ENCODE results near the gene EDDM13. TPM values are rescaled to one million over a fixed set of nuclear protein-coding genes. Genes with fewer than 3 reads are reported as not detected.

Gene EDDM13
- total RNA-seq, 4 donors from 2014 or later, result 6.0 to 25.8 (median 11.4) TPM

DNA sequence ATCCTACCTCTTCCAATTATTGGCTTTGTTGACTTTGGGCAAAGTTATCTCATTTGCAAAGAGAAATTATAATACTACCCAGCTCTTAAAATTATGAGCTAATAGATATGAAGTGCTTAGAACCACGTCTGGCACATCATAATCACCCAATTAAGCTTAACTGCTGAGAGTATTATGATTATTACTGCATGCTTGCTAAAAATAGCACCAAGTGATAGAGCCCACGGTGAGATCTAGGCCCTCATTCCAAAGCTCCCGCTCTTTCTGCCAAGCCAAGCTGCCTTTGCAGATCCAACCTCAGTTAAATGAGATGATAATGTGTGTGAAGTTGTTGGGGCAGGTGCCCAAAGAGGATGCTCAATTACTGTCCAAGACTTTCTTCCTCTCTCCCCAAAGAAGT, 6.5 kb upstream of the EDDM13 start:
- Histone ChIP-seq H3K9me3 (no peaks in the 10 kb centered on the region), H3K4me1 (no peaks in the 10 kb centered on the region), H3K27ac (no peak overlapping the region), H3K27me3 (no peaks in the 10 kb centered on the region), H3K36me3 (no peaks in the 10 kb centered on the region), H3K4me3 (no peak overlapping the region)
- WGBS, result 68% methylated on average over 3 of the region's 3 CpGs
- DNase-seq (ENCODE audit: low spot score in 2 of 2), result no peak
- TF ChIP-seq, protein P1, sequence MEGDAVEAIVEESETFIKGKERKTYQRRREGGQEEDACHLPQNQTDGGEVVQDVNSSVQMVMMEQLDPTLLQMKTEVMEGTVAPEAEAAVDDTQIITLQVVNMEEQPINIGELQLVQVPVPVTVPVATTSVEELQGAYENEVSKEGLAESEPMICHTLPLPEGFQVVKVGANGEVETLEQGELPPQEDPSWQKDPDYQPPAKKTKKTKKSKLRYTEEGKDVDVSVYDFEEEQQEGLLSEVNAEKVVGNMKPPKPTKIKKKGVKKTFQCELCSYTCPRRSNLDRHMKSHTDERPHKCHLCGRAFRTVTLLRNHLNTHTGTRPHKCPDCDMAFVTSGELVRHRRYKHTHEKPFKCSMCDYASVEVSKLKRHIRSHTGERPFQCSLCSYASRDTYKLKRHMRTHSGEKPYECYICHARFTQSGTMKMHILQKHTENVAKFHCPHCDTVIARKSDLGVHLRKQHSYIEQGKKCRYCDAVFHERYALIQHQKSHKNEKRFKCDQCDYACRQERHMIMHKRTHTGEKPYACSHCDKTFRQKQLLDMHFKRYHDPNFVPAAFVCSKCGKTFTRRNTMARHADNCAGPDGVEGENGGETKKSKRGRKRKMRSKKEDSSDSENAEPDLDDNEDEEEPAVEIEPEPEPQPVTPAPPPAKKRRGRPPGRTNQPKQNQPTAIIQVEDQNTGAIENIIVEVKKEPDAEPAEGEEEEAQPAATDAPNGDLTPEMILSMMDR (IDR thresholded peaks at IDR 0.05), result no peak
- TF ChIP-seq POLR2AphosphoS5 (IDR thresholded peaks at IDR 0.05) (no peak), POLR2A (IDR thresholded peaks at IDR 0.05) (no peak)

- no peak for DNase-seq (ENCODE audit: low spot score in 2 of 2)
- no peak overlapping the region for H3K27ac ChIP-seq
- H3K9me3 ChIP-seq, result no peaks in the 10 kb centered on the region
- no peaks in the 10 kb centered on the region for H3K36me3 ChIP-seq
- no peaks in the 10 kb centered on the region for H3K27me3 ChIP-seq
- TF ChIP-seq EP300 (IDR thresholded peaks at IDR 0.05) (no peak), POLR2AphosphoS5 (IDR thresholded peaks at IDR 0.05) (no peak), POLR2A (IDR thresholded peaks at IDR 0.05) (no peak)
- TF ChIP-seq, protein P1 (IDR thresholded peaks at IDR 0.05), result no peak
- WGBS, result 94% methylated on average over 6 of the region's 6 CpGs
- no peaks in the 10 kb centered on the region for H3K4me1 ChIP-seq
- H3K4me3 ChIP-seq, result no peak overlapping the region
These were observed 3.2 kb upstream of the EDDM13 start for GRCh38 chr19:56269348-56269747.

DNA sequence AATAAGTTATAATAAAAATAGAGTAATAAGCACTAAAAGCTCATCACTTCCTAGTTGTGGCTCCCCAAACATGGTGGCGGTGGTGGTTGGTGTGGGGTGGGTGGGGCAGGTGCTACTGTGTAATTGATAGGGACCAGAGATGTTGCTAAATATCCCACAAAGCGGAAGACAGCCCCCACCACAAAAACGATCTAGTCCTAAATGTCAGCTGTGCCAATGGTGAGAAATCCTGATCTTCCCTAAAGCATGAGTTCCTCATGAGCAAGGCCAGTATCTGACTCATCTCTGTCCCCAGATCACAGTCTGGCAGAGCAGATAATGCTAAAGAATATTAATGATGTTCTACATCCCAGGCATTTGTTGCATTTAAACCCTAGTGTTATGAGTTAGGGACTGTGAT, 1.9 kb upstream of the EDDM13 start:
- DNase-seq (ENCODE audit: low spot score in 2 of 2), result no peak
- no peaks in the 10 kb centered on the region for H3K9me3 ChIP-seq
- H3K27ac ChIP-seq, result no peak overlapping the region
- no peaks in the 10 kb centered on the region for H3K27me3 ChIP-seq
- no peaks in the 10 kb centered on the region for H3K4me1 ChIP-seq
- no peak overlapping the region for H3K4me3 ChIP-seq
- TF ChIP-seq EP300 (IDR thresholded peaks at IDR 0.05), result no peak
- no peak for TF ChIP-seq POLR2AphosphoS5 (IDR thresholded peaks at IDR 0.05)
- no peak for TF ChIP-seq POLR2A (IDR thresholded peaks at IDR 0.05)
- TF ChIP-seq, protein P1 (IDR thresholded peaks at IDR 0.05), result no peak
- no peaks in the 10 kb centered on the region for H3K36me3 ChIP-seq
- WGBS, result 84% methylated on average over 3 of the region's 3 CpGs

DNA sequence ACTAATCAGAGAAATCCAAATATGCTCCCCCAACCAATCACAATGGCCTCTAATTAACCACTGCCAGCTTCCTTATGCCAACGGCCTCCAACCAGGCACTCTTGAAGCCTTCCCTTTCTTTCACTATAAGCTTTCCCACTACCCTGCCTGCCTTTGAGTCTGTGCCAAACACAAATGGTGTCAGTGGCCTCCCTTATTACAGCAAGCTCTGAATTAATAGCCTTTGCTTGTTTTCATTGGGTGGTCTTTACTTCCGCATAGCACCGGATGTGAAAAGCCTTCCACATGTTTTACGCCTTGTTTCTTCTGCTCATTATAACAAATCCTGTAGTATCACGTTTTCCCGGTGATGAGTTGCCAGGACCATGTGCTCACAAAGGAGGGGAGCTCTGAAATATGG, 1.4 kb upstream of the EDDM13 start:
- DNase-seq (ENCODE audit: low spot score in 2 of 2), result no peak
- Histone ChIP-seq H3K4me1 (no peaks in the 10 kb centered on the region), H3K36me3 (no peaks in the 10 kb centered on the region), H3K9me3 (no peaks in the 10 kb centered on the region), H3K4me3 (no peak overlapping the region), H3K27ac (no peak overlapping the region), H3K27me3 (no peaks in the 10 kb centered on the region)
- TF ChIP-seq POLR2A (IDR thresholded peaks at IDR 0.05) (no peak), EP300 (IDR thresholded peaks at IDR 0.05) (no peak), POLR2AphosphoS5 (IDR thresholded peaks at IDR 0.05) (no peak)
- TF ChIP-seq, protein P1 (IDR thresholded peaks at IDR 0.05), result no peak
- 75% methylated on average over 6 of the region's 6 CpGs for WGBS

GRCh38 chr19:56273563-56274117, 1.1 kb downstream of the EDDM13 start:
- DNase-seq (ENCODE audit: low spot score in 2 of 2), result no peak
- Histone ChIP-seq H3K36me3 (peaks cover 4% of the 10 kb centered on the region), H3K4me3 (no peak overlapping the region), H3K27ac (no peak overlapping the region), H3K9me3 (no peaks in the 10 kb centered on the region), H3K27me3 (no peaks in the 10 kb centered on the region), H3K4me1 (no peaks in the 10 kb centered on the region)
- 50% methylated on average over 6 of the region's 6 CpGs for WGBS
- TF ChIP-seq POLR2A (IDR thresholded peaks at IDR 0.05) (no peak), EP300 (IDR thresholded peaks at IDR 0.05) (no peak), POLR2AphosphoS5 (IDR thresholded peaks at IDR 0.05) (no peak)
- TF ChIP-seq, protein P1 (IDR thresholded peaks at IDR 0.05), result no peak
